DND-41 (cell line): Measurements from ENCODE around the gene EMILIN2.

Experiments
- EZH2 ChIP-seq: IDR thresholded peaks from 3 replicates; pipeline ENCODE4 v1.6.1; 2012; ENCODE audit warnings: borderline replicate concordance, low read depth, mild to moderate bottlenecking, moderate library complexity, low read length, inconsistent platforms; ENCODE audit not compliant: severe bottlenecking
- TF ChIP-seq, protein P1 (sequence below): IDR thresholded peaks from 2 replicates; pipeline ENCODE4 v1.5.1; 2012; ENCODE audit warnings: borderline replicate concordance, low read length, moderate library complexity, mild to moderate bottlenecking; ENCODE audit not compliant: poor library complexity, severe bottlenecking; ENCODE audit errors: extremely low read depth

DNA sequence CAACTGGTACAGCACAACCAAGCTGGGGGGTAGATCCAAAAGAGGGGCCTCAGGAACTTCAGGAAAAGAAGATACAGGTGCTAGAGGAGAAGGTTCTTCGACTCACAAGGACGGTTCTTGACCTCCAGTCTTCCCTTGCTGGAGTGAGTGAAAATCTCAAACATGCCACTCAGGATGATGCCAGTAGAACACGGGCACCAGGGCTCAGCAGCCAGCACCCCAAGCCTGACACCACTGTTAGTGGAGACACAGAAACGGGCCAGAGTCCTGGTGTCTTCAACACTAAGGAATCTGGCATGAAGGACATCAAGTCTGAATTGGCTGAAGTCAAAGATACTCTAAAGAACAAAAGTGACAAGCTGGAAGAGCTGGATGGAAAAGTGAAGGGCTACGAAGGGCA, 43.8 kb downstream of the EMILIN2 start:
- TF ChIP-seq, protein P1, sequence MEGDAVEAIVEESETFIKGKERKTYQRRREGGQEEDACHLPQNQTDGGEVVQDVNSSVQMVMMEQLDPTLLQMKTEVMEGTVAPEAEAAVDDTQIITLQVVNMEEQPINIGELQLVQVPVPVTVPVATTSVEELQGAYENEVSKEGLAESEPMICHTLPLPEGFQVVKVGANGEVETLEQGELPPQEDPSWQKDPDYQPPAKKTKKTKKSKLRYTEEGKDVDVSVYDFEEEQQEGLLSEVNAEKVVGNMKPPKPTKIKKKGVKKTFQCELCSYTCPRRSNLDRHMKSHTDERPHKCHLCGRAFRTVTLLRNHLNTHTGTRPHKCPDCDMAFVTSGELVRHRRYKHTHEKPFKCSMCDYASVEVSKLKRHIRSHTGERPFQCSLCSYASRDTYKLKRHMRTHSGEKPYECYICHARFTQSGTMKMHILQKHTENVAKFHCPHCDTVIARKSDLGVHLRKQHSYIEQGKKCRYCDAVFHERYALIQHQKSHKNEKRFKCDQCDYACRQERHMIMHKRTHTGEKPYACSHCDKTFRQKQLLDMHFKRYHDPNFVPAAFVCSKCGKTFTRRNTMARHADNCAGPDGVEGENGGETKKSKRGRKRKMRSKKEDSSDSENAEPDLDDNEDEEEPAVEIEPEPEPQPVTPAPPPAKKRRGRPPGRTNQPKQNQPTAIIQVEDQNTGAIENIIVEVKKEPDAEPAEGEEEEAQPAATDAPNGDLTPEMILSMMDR: no peak
- no peak for TF ChIP-seq EZH2
